Measurements from ENCODE around the gene AKAP13.
"Not testable (repeated sequence)": the region's sequence is repeated elsewhere in the genome, so short reads cannot be mapped to it uniquely, and the experiment has no call there.

Gene AKAP13

GRCh38 chr15:85348048-85348766 lies 32.2 kb upstream of the AKAP13 start:
- not testable (repeated sequence) for DNase-seq

- DNase-seq: not testable (repeated sequence)
Measured at GRCh38 chr15:85349062-85349461, 31.3 kb upstream of the AKAP13 start.

GRCh38 chr15:85350395-85350794 lies 30.0 kb upstream of the AKAP13 start:
- DNase-seq: no peak

- DNase-seq: not testable (repeated sequence)
Measured at GRCh38 chr15:85351501-85351900, 28.9 kb upstream of the AKAP13 start.

GRCh38 chr15:85351965-85352364 lies 28.4 kb upstream of the AKAP13 start:
- DNase-seq: no peak

GRCh38 chr15:85353516-85353915 lies 26.9 kb upstream of the AKAP13 start:
- no peak for DNase-seq

- DNase-seq: no peak
Measured at GRCh38 chr15:85354461-85354860, 25.9 kb upstream of the AKAP13 start.

- DNase-seq: no peak
Measured at GRCh38 chr15:85354948-85355347, 25.5 kb upstream of the AKAP13 start.

- no peak for DNase-seq
Measured at GRCh38 chr15:85356276-85356675, 24.1 kb upstream of the AKAP13 start.

GRCh38 chr15:85361323-85361722 lies 19.1 kb upstream of the AKAP13 start:
- DNase-seq: no peak

- DNase-seq: no peak
Measured at GRCh38 chr15:85362436-85363081, 17.8 kb upstream of the AKAP13 start.

- DNase-seq: no peak
Measured at GRCh38 chr15:85365980-85366379, 14.4 kb upstream of the AKAP13 start.

- DNase-seq: no peak
Measured at GRCh38 chr15:85367741-85368140, 12.7 kb upstream of the AKAP13 start.

GRCh38 chr15:85374831-85375230 lies 5.6 kb upstream of the AKAP13 start:
- DNase-seq: no peak

GRCh38 chr15:85377269-85377668 lies 3.1 kb upstream of the AKAP13 start:
- DNase-seq: no peak

- DNase-seq: no peak
Measured at GRCh38 chr15:85377986-85378385, 2.4 kb upstream of the AKAP13 start.

GRCh38 chr15:85379403-85380131 lies 836 bp upstream of the AKAP13 start:
- DNase-seq: peak; percentile 12 to 24

- DNase-seq: peak; percentile 28 to 43
Measured at GRCh38 chr15:85380812-85381642, 624 bp downstream of the AKAP13 start.

- no peak for DNase-seq
Measured at GRCh38 chr15:85381850-85382751, 1.7 kb downstream of the AKAP13 start.

- no peak for DNase-seq
Measured at GRCh38 chr15:85382942-85383341, 2.5 kb downstream of the AKAP13 start.

GRCh38 chr15:85383470-85384148 lies 3.2 kb downstream of the AKAP13 start:
- no peak for DNase-seq
